GM18507 (cell line): ENCODE results near the gene ADCY9.
"Not testable (repeated sequence)": the region's sequence is repeated elsewhere in the genome, so short reads cannot be mapped to it uniquely, and the experiment has no call there.

Experiments used
- DNase-seq: peaks from one replicate; pipeline ENCODE4 v3.0.0; 2011; ENCODE audit warnings: low read depth; ENCODE audit not compliant: insufficient read length; ENCODE audit errors: extremely low spot score
- FAIRE-seq: peaks from 2 replicates; lab custom pipeline; 2011; peaks lifted over from hg19 to GRCh38; lab: Jason Lieb, UNC

Gene ADCY9

GRCh38 chr16:3964686-3965290 is 151.5 kb downstream of the ADCY9 start:
- FAIRE-seq (no peak), DNase-seq (no peak)

DNA sequence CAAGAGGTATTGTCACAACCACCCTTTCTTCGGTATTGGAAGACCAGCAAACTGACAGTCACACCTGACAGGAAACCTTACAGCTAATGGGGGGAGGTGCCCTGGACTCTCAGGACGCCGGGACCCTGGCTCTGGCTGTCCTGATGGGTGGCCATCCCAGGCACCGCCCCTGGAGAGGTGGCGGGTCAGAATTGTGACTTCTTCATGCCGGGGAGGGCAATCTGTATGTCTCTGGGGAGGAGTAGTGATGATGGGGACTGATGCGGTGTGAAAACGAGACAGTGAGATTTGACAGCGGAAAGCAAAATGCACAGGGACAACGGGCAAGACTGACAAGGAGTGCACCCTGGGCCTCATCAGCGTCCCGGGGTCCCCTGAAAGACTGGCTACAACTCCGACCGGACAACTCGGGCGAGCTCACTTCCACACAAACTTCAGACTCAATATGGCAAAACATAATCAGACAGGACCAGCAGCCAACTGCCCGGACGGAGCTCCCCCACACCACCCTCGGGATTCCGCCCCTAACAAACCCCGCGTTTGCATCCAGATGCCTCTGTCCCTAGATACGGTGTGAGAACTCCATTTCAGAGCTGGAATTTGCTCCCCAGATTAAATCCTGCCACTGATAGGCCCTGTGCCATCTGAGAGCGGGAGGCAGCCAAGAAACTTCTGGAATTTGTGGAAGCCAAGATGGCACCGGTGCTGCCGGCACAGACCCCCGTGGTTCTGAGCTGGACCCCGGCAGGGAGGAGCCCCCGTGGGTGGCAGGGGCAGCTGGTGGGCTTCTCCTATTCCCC is 152.2 kb downstream of the ADCY9 start:
- DNase-seq (no peak), FAIRE-seq (no peak)

DNA sequence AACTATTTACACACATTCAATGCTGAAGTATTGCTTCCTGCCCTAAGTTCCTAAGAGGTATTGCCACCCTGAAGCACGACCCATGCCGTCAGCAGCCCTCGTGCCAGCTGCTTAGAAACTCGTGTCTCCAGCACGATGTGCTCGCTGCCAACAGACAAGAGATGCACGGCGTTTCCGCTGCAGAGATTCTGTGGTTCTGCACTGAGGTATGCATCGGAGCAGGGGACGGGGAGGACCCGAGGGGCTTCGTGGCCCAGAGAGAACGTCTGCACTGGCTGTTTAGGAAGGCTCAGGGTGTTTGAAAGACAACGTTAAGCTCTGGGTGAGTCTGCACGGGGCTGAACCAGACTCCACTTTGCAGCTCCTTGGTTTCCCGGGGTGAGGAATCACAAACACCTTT is 153.0 kb downstream of the ADCY9 start:
- no peak for FAIRE-seq

GRCh38 chr16:3961449-3961849 is 154.8 kb downstream of the ADCY9 start:
- DNase-seq (no peak), FAIRE-seq (no peak)

More for the DNA sequence above, 153.0 kb downstream of the ADCY9 start:
- no peak for DNase-seq

DNA sequence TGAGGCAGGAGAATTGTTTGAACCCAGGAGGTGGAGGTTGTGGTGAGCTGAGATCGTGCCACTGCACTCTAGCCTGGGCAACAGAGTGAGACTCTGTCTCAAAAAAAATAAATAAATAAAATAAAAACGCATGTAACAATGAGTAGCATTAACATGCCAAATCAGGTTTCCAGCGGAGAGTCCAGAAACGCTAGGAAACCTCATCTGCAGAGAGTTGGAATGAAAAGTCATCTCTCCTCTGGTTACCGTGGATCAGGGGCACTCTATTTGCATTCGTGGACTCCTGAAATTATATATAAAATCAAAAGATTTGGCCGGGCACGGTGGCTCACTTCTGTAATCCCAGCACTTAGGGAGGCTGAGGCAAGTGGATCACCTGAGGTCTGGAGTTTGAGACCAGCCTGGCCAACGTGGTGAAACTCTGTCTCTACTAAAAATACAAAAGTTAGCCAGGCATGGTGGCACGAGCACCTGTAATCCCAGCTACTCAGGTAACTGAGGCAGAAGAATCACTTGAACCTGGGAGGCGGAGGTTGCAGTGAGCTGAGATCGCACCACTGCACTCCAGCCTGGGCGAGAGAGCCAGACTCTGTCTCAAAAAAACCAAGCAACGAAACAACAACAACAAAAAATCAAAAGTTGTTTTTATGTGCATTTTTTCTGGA is 156.2 kb downstream of the ADCY9 start:
- not testable (repeated sequence) for DNase-seq, FAIRE-seq

GRCh38 chr16:3959148-3959547 is 157.1 kb downstream of the ADCY9 start:
- DNase-seq: no peak
- FAIRE-seq: no peak

- no peak for FAIRE-seq
- DNase-seq: no peak
Observed at GRCh38 chr16:3957344-3957980, 158.8 kb downstream of the ADCY9 start.

DNA sequence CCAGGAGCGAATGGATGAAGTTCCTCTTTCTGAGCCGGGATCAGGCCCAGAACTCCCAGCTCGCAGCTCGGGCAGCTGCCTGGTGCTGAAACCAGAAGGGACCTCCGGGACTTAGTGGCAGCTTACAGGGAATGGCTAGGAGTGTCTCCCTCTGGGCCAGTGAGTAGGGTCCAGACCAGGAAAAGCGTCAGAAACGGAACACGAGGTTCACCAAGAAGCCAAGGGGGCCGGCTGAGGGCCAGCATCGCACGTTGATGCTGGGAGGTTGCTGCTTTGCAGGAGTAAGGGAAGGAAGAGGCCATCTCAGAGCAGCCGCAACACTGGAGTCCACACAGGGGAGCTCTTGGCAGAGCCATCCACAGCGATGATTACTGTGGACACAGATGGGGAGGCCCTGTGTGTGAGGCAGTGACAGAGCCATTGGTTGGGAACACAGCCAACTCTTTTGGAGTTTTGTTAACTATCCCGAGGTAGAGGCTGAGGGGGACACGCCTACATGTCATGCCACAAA is 161.8 kb downstream of the ADCY9 start:
- DNase-seq: no peak

GRCh38 chr16:3953728-3954410 is 162.4 kb downstream of the ADCY9 start:
- no peak for FAIRE-seq
- DNase-seq: no peak

More for the DNA sequence above, 161.8 kb downstream of the ADCY9 start:
- no peak for FAIRE-seq

DNA sequence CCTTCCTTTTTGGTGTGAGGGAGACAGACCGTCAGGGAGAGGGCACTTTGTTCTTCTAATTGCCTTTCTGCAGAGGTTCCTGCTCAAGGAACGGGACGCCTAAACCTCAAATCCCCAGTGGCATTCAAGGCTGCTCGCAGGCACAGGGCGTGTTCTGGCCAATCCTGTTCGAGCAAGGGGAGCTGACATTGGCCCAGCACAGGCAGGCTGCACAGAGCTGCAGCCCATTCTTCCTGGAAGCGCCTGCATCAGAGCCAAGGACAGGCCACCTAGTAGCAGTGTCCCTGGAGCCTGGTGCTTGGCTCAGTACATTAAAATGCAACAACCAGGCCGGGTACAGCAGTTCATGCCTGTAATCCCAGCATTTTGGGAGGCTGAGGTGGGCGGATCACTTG is 163.5 kb downstream of the ADCY9 start:
- DNase-seq: no peak
- FAIRE-seq: no peak

DNA sequence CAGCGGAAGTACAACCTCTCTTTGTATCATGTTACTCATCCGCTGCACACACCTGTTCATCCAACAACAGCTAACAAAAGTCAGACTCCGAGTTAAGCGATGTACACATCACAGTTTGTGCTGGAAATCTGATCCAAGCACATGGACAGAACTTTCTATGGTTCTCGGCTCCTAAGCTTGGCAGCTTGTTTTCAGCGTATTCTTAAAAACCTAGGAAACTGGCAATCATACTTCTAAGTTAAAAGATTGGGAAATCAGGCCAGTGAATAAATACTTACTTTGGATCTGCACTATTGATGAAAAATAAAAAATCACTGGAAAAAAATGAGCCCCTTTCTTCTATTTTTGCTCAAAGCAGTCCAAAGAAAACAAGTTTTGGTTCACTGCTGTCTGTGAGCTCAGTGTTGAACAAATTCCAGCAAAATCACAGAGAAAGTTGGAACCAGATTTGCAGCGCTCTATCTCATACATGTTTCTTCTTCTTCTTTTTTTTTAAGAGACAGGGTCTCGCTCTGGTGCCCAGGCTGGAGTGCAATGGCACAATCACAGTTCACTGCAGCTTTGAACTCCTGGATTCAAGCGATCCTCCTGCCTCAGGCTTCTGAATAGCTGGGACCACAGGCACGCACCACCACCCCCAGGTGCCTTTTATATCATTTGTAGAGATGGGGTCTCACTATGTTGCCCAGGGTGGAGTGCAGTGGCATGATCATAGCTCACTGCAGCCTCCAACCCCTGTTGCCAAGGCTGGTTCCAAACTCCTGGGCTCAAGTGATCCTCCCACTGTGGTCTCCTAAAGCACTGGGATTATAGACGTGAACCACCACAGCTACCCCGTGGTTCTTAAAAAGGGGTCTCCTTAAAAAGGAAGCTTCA is 164.1 kb downstream of the ADCY9 start:
- no peak for DNase-seq
- FAIRE-seq: no peak

DNA sequence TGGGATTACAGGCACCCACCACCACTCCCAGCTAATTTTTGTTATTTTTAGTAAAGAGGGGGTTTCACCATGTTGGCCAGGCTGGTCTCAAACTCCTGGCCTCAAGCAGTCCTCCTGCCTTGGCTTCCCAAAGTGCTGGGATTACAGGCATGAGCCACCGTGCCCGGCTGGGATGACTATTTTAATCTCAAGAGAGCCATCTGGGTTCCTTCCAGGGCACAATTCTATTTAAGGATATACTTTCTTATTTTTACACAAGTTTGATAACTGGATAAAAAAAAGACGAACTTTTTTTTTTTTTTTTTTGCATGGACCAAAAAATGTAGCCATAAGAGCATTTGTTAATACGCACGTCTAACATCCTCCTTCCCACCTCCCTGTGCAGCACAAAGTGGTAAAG is 164.9 kb downstream of the ADCY9 start:
- DNase-seq, FAIRE-seq: not testable (repeated sequence)

- DNase-seq (no peak), FAIRE-seq (no peak)
Observed at GRCh38 chr16:3950343-3951193, 165.7 kb downstream of the ADCY9 start.

DNA sequence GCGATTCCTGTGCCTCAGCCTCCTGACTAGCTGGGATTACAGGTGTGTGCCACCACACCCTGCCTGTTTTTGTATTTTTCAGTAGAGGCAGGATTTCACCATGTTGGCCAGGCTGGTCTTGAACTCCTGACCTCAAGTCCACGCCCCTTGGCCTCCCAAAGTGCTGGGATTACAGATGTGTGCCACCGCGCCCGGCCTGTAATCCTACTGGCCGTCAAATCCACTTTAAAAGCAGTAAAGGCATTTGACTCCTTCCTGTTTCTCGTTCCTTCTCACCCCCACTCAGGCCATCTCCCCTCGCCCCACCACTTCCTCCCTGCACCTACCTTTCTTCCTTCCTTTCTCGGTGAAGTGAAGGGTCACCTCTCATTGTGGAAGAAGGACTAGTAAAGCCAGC is 166.3 kb downstream of the ADCY9 start:
- FAIRE-seq (no peak), DNase-seq (no peak)

DNA sequence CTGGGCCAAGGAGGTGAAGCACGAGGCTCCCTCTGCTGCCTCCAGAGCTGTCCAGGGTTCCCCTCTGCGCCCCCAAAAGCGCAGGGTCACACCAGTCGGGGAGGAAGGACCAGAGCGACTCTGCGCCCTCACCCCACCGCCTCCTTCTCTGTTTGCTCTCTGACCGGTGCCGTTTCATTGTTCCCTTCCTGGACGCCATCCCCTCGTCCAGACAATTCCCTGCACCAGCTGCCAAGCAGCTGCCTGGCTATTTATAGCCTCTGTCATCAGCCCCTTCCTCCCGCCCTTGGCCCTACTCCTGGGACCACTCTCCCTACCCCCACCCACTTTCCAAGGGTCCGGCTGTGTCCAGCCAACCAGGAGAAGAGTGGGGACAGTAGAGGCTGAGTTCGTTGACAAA is 167.0 kb downstream of the ADCY9 start:
- DNase-seq (no peak), FAIRE-seq (no peak)

DNA sequence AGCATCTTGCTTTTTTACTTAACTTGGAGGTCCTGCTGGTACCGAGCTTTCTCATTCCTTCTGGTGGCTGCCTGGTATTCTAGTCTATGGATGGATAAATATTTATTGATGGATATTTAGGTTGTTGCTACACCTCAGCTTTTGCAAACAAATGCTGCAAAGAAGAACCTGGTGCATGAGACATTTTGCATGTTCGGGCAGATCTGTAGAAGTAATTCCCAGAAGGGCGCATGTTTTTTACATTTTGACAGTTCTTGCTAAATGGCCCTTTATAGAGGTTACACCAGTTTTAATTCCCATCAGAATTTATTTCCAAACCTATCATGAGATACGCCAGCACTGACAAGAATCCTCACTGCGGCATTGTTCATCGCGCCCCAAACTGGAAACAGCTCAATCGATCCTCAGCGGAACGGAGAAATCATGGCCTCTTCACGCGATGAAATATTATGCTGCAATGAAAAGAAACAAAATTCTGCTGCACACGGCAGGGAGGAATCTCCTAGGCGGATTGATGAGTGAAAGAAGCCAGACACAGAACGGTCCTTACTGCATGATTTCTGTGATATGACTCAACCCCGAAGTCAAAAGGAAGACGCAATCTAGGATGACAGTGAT is 167.8 kb downstream of the ADCY9 start:
- FAIRE-seq (no peak), DNase-seq (no peak)

DNA sequence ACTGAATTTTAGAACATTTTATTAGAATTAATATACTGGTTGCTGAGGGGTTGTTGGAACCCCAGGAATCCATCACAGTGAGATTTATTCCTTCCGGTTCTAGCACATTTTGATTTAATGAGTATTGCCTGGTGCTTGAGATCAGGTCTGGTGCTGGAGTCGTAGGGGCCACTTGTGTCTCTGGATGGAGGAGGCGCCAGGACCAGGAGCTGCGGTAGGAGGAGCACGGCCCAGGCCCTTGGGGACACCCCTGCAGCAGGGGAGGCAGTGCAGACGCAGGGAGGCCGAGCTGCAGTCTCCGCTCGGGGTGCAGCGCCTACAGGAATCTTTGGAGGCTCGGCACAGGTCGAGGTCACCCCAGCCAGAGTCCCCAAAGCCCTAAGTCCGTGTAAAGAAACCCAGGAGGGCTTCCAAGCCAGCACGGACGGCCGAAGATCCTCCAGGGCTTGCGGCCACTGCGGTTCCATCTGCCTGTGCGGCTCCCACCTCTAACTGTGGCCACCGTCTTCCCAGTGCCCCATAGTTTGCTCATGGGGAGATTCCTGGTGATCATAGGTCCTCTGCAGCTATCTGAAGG is 169.6 kb downstream of the ADCY9 start:
- FAIRE-seq: no peak
- DNase-seq: no peak
